Transverse colon (tissue), 4 donors: ENCODE data around the gene ARR3. TPM values are rescaled to one million over a fixed set of nuclear protein-coding genes. Genes with fewer than 3 reads are reported as not detected.
"Not testable (repeated sequence)": the region's sequence is repeated elsewhere in the genome, so short reads cannot be mapped to it uniquely, and the experiment has no call there.

ENCODE experiments used
- DNase-seq: peaks from one replicate; pipeline ENCODE4 v3.0.0-alpha.2; 2019
- H3K27ac ChIP-seq, 4 donors: fragments of 200-600 bp; sonication (generic); 2 replicates each; pipeline ENCODE4 v1.5.1; 2016 to 2018; ENCODE audit warnings: inconsistent platforms in 4 of 4
- H3K27me3 ChIP-seq: fragments of 200-600 bp; sonication (generic); 2 replicates; pipeline ENCODE4 v1.5.1; 2017; ENCODE audit warnings: inconsistent platforms
- H3K36me3 ChIP-seq, 4 donors: fragments of 200-600 bp; sonication (generic); 2 replicates each; pipeline ENCODE4 v1.5.1; 2017 to 2019; ENCODE audit warnings: inconsistent platforms in 4 of 4
- H3K4me1 ChIP-seq, 4 donors: fragments of 200-600 bp; sonication (generic); 2 replicates each; pipeline ENCODE4 v1.5.1; 2017 to 2020; ENCODE audit warnings: inconsistent platforms in 4 of 4
- H3K4me3 ChIP-seq, 4 donors: fragments of 200-600 bp; sonication (generic); 1 replicate in 1 of 4; 2 replicates in 3 of 4; pipeline versions ENCODE4 v1.5.1 to v1.6.1; 2017 to 2019; ENCODE audit warnings: inconsistent platforms in 4 of 4
- H3K9me3 ChIP-seq, 2 donors: fragments of 200-600 bp; sonication (generic); 2 replicates each; pipeline ENCODE4 v1.5.1; 2017 to 2019; ENCODE audit warnings: inconsistent platforms in 2 of 2
- EP300 ChIP-seq: sonication (generic); formaldehyde crosslinking; IDR thresholded peaks from one replicate; pipeline ENCODE4 v1.6.1; 2017; ENCODE audit warnings: antibody characterized with exemption, low read depth
- POLR2A ChIP-seq: fragments of 450-650 bp; IDR thresholded peaks from one replicate; pipeline ENCODE4 v1.6.1; 2016; ENCODE audit warnings: antibody characterized with exemption, mild to moderate bottlenecking, moderate library complexity
- POLR2AphosphoS5 ChIP-seq, 3 donors: sonication (generic); formaldehyde crosslinking; IDR thresholded peaks; one replicate each; pipeline ENCODE4 v1.6.1; 2016; ENCODE audit warnings: antibody characterized with exemption in 3 of 3
- WGBS, 2 donors: methylation state at CpG; one replicate each; pipeline ENCODE4 v1.1.5; 2018; ENCODE audit warnings: low coverage in 1 of 2; 5-methylcytosine and 5-hydroxymethylcytosine counted together
- in situ Hi-C, 4 donors: fragments of 200-750 bp; cut with MboI; loops; one replicate each; pipeline versions ENCODE4 v1.15.0 to v1.15.1; 2017; ENCODE audit warnings: low sequenced_read_pairs in 3 of 4, low pct_ligation_motif_present in 1 of 4, low pct_unique_long_range_greater_than_20kb in 1 of 4
- intact Hi-C: fragments of 100-400 bp; cut with DNase I; formaldehyde crosslinking; loops from one replicate; pipeline ENCODE4 v1.15.1; 2023; ENCODE audit warnings: low total_unique reads
- total RNA-seq, 4 donors: library from RNA; depleted of rRNA; stranded (reverse); fragments of >200 nt; gene quantifications; one replicate each; pipeline ENCODE4 v1.1.0, GENCODE V29; 2016
- TF ChIP-seq, protein P1 (sequence below), 5 experiments: fragments of 200-600 bp in 3 of 5; fragments of 450-650 bp in 2 of 5; sonication (generic) in 3 of 5; IDR thresholded peaks; 1 replicate in 2 of 5; 2 replicates in 3 of 5; pipeline ENCODE4 v1.5.1; 2016 to 2017; ENCODE audit warnings: antibody characterized with exemption in 5 of 5, inconsistent platforms in 3 of 5, mild to moderate bottlenecking in 2 of 5, moderate library complexity in 1 of 5

ARR3 gene
- total RNA-seq, 4 donors from 2014 or later: 1.5 to 2.9 TPM; not detected in 2

DNA sequence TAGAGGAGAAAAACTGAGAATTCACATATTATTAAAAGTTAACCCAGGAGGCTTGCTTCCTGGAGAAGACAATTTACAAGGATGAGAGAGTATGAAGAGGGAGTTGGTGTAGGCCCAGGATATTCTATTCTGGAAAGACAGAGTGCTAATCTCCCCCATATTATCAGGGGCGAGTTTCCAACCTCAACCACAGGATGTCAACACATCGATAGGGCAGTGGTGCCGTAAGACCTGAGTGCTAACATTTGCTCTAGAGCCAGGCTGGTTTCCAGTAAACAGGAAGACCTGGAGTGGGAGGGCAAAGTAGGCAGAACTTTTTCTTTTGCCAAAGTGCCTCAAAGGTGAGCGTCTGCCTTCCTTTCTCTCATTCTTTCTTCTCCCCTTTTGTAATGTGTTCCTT lies 36.5 kb upstream of the ARR3 start:
- TF ChIP-seq EP300 (no peak), POLR2A (no peak), POLR2AphosphoS5 (IDR thresholded peaks at IDR 0.05) (no peak)
- TF ChIP-seq, protein P1, sequence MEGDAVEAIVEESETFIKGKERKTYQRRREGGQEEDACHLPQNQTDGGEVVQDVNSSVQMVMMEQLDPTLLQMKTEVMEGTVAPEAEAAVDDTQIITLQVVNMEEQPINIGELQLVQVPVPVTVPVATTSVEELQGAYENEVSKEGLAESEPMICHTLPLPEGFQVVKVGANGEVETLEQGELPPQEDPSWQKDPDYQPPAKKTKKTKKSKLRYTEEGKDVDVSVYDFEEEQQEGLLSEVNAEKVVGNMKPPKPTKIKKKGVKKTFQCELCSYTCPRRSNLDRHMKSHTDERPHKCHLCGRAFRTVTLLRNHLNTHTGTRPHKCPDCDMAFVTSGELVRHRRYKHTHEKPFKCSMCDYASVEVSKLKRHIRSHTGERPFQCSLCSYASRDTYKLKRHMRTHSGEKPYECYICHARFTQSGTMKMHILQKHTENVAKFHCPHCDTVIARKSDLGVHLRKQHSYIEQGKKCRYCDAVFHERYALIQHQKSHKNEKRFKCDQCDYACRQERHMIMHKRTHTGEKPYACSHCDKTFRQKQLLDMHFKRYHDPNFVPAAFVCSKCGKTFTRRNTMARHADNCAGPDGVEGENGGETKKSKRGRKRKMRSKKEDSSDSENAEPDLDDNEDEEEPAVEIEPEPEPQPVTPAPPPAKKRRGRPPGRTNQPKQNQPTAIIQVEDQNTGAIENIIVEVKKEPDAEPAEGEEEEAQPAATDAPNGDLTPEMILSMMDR (IDR thresholded peaks at IDR 0.05): no peak
- Histone ChIP-seq H3K27ac (no peak overlapping the region), H3K27me3 (no peaks in the 10 kb centered on the region), H3K9me3 (no peaks in the 10 kb centered on the region), H3K4me3 (no peak overlapping the region), H3K4me1 (no peaks in the 10 kb centered on the region), H3K36me3 (no peaks in the 10 kb centered on the region)
- intact Hi-C loops: no loop called here
- in situ Hi-C loops: no loop called here
- WGBS, 2 donors: 77% methylated on average over 4 of the region's 4 CpGs; no CpG with 5 or more reads in 1 of the 2 donors
- no peak for DNase-seq

DNA sequence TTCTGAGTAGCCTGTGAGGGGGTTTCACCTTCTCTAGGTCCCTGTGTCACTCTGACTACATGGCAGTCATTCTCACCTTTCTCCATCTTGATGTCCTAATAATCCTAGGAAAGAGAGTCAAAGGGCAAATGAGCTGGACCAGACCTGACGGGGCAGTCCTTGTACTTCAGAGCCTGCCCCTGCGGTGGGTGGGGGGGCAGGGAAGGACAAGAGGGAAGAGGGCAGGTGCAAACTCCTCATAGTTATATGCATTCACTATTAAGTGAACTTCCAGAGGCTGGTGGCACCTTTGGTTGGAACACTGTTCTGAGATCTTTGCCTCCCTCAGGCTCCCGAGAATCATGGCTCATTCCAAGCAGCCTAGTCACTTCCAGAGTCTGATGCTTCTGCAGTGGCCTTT lies 33.8 kb upstream of the ARR3 start, which contains the start of gene AWAT1:
Gene AWAT1, plus strand, starts transcription at position 301 of the 400 bp plus-strand sequence. Its CDS starts 41 bp downstream, at position 342.
- WGBS, 2 donors: 63% methylated on average over 3 of the region's 3 CpGs; no CpG with 5 or more reads in 1 of the 2 donors
- no peak within 1 kb of the TSS for H3K27ac ChIP-seq
- no peaks in the 10 kb centered on the region for H3K4me1 ChIP-seq
- no peak for DNase-seq
- no peaks in the 10 kb centered on the region for H3K27me3 ChIP-seq
- TF ChIP-seq POLR2AphosphoS5 (IDR thresholded peaks at IDR 0.05) (no peak), EP300 (no peak), POLR2A (no peak)
- TF ChIP-seq, protein P1 (IDR thresholded peaks at IDR 0.05): no peak
- H3K9me3 ChIP-seq: no peaks in the 10 kb centered on the region
- H3K4me3 ChIP-seq: no peak within 1 kb of the TSS
- H3K36me3 ChIP-seq: no peaks in the 10 kb centered on the region
- in situ Hi-C loops (no loop called here), intact Hi-C loops (no loop called here)

DNA sequence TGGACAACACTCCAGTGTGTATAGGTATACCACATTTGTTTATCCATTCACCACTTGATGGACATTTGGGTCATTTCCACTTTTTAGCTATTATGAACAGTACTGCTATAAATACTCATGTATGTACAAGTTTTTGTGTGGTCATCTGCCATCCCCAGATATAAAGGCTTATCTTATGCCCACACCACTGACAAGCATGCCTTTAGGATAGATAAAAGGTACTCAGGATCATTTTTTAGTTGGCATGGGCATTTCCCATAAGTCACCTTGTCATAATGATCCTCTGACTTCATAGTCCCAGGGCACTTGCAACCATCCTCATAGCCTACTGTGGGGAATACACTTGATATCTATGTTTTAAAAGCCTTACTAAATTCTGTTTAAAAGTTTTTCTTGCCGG lies 27.4 kb upstream of the ARR3 start:
- Histone ChIP-seq H3K27ac (no peak overlapping the region), H3K4me1 (no peaks in the 10 kb centered on the region), H3K36me3 (no peaks in the 10 kb centered on the region), H3K4me3 (no peak overlapping the region), H3K27me3 (no peaks in the 10 kb centered on the region), H3K9me3 (no peaks in the 10 kb centered on the region)
- intact Hi-C loops (no loop called here), in situ Hi-C loops (no loop called here)
- 89% methylated on average over 1 of the region's 1 CpG; no CpG with 5 or more reads in 1 of the 2 donors for WGBS, 2 donors
- TF ChIP-seq, protein P1 (IDR thresholded peaks at IDR 0.05): no peak
- TF ChIP-seq POLR2A (no peak), POLR2AphosphoS5 (IDR thresholded peaks at IDR 0.05) (no peak), EP300 (no peak)
- DNase-seq: no peak

- Histone ChIP-seq H3K27ac (no peak overlapping the region), H3K4me1 (no peaks in the 10 kb centered on the region), H3K27me3 (no peaks in the 10 kb centered on the region), H3K9me3 (no peaks in the 10 kb centered on the region), H3K36me3 (no peaks in the 10 kb centered on the region), H3K4me3 (no peak overlapping the region)
- in situ Hi-C loops (no loop called here), intact Hi-C loops (no loop called here)
- no peak for DNase-seq
- 71 to 72% methylated on average over 2 of the region's 2 CpGs for WGBS, 2 donors
- TF ChIP-seq EP300 (no peak), POLR2AphosphoS5 (IDR thresholded peaks at IDR 0.05) (no peak), POLR2A (no peak)
- TF ChIP-seq, protein P1 (IDR thresholded peaks at IDR 0.05): no peak
Measured at GRCh38 chrX:70241501-70241900, 26.6 kb upstream of the ARR3 start.

DNA sequence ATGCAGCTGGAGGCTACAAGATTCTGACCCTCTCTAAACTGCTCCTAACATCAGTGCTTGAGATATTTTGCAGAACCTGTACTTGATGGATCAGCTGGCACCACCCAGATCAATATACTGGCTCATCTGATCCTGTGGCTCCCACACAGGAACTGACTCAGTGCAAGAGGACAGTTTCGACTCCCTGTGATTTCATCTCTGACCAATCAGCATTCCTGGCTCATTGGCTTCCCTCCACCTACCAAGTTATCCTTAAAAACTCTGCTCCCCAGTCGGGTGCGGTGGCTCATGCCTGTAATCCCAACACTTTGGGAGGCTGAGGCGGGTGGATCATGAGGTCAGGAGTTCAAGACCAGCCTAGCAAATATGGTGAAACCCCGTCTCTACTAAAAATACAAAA lies 24.5 kb upstream of the ARR3 start:
- in situ Hi-C loops, H3K36me3 ChIP-seq, DNase-seq, H3K9me3 ChIP-seq, intact Hi-C loops, H3K27ac ChIP-seq, H3K27me3 ChIP-seq, H3K4me3 ChIP-seq, H3K4me1 ChIP-seq: not testable (repeated sequence)
- WGBS, 2 donors: 85% methylated on average over 5 of the region's 5 CpGs; no CpG with 5 or more reads in 1 of the 2 donors
